Osteocyte (in vitro differentiated cells): Measurements from ENCODE around the gene NOTCH1. TPM values are rescaled to one million over a fixed set of nuclear protein-coding genes. Genes with fewer than 3 reads are reported as not detected.

Experiments
- DNase-seq: peaks from one replicate; pipeline ENCODE4 v3.0.0; 2021; ENCODE audit warnings: mixed read lengths; ENCODE audit not compliant: unreplicated experiment; ENCODE audit errors: extremely low spot score
- H3K27ac Mint-ChIP-seq: one replicate; pipeline ENCODE4 v1.8.0; 2021; ENCODE audit warnings: mild to moderate bottlenecking, mixed read lengths; ENCODE audit not compliant: unreplicated experiment
- H3K27me3 Mint-ChIP-seq: one replicate; pipeline ENCODE4 v1.8.0; 2021; ENCODE audit warnings: mixed read lengths; ENCODE audit not compliant: unreplicated experiment
- H3K36me3 Mint-ChIP-seq: one replicate; pipeline ENCODE4 v1.8.0; 2021; ENCODE audit warnings: mixed read lengths; ENCODE audit not compliant: unreplicated experiment
- H3K4me1 Mint-ChIP-seq: one replicate; pipeline ENCODE4 v1.8.0; 2021; ENCODE audit warnings: mixed read lengths; ENCODE audit not compliant: unreplicated experiment
- H3K4me3 Mint-ChIP-seq: one replicate; pipeline ENCODE4 v1.8.0; 2021; ENCODE audit warnings: mild to moderate bottlenecking, moderate library complexity, mixed read lengths; ENCODE audit not compliant: unreplicated experiment
- H3K9me3 Mint-ChIP-seq: one replicate; pipeline ENCODE4 v1.8.0; 2021; ENCODE audit warnings: mixed read lengths; ENCODE audit not compliant: unreplicated experiment
- total RNA-seq: library from RNA; stranded (reverse); gene quantifications from 2 replicates; pipeline ENCODE4 v1.2.1, GENCODE V29; 2021
- TF ChIP-seq, protein P1 (sequence below): fragments of 200-600 bp; sonication (generic); IDR thresholded peaks from 2 replicates; pipeline ENCODE4 v1.5.0; 2021; ENCODE audit warnings: antibody characterized with exemption, mild to moderate bottlenecking, moderate library complexity

NOTCH1 gene
- total RNA-seq, 1 donor from 2014 or later, result 44.9 TPM

GRCh38 chr9:136546697-136547501 lies 1.1 kb upstream of the NOTCH1 start:
- Mint-ChIP-seq H3K4me1 (peaks cover 61% of the 10 kb centered on the region), H3K27ac (peak overlapping the region; percentile 76), H3K9me3 (no peaks in the 10 kb centered on the region), H3K27me3 (no peaks in the 10 kb centered on the region), H3K4me3 (peak overlapping the region; percentile 68), H3K36me3 (peaks cover 2% of the 10 kb centered on the region)
- DNase-seq, result no peak
- TF ChIP-seq, protein P1, sequence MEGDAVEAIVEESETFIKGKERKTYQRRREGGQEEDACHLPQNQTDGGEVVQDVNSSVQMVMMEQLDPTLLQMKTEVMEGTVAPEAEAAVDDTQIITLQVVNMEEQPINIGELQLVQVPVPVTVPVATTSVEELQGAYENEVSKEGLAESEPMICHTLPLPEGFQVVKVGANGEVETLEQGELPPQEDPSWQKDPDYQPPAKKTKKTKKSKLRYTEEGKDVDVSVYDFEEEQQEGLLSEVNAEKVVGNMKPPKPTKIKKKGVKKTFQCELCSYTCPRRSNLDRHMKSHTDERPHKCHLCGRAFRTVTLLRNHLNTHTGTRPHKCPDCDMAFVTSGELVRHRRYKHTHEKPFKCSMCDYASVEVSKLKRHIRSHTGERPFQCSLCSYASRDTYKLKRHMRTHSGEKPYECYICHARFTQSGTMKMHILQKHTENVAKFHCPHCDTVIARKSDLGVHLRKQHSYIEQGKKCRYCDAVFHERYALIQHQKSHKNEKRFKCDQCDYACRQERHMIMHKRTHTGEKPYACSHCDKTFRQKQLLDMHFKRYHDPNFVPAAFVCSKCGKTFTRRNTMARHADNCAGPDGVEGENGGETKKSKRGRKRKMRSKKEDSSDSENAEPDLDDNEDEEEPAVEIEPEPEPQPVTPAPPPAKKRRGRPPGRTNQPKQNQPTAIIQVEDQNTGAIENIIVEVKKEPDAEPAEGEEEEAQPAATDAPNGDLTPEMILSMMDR, result no peak

DNA sequence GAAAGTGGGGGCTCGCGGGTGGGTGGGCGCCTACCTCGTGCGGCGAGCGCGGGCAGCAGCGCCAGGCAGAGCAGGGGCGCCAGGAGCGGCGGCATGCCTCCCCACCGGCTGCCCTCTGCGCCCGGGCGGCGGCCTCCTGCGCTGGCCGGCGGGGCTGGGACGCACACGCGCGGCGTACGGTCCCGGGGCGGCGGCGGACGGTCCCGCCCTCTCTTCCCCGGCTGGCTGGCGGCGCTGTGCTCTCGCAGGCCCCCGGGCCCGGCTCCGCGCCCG lies 220 bp downstream of the NOTCH1 start:
- H3K27me3 Mint-ChIP-seq, result no peaks in the 10 kb centered on the region
- no peak overlapping the region for H3K4me3 Mint-ChIP-seq
- no peaks in the 10 kb centered on the region for H3K9me3 Mint-ChIP-seq
- H3K36me3 Mint-ChIP-seq, result peaks cover 4% of the 10 kb centered on the region
- DNase-seq, result no peak
- H3K27ac Mint-ChIP-seq, result no peak overlapping the region
- TF ChIP-seq, protein P1, result no peak
- peaks cover 49% of the 10 kb centered on the region for H3K4me1 Mint-ChIP-seq

DNA sequence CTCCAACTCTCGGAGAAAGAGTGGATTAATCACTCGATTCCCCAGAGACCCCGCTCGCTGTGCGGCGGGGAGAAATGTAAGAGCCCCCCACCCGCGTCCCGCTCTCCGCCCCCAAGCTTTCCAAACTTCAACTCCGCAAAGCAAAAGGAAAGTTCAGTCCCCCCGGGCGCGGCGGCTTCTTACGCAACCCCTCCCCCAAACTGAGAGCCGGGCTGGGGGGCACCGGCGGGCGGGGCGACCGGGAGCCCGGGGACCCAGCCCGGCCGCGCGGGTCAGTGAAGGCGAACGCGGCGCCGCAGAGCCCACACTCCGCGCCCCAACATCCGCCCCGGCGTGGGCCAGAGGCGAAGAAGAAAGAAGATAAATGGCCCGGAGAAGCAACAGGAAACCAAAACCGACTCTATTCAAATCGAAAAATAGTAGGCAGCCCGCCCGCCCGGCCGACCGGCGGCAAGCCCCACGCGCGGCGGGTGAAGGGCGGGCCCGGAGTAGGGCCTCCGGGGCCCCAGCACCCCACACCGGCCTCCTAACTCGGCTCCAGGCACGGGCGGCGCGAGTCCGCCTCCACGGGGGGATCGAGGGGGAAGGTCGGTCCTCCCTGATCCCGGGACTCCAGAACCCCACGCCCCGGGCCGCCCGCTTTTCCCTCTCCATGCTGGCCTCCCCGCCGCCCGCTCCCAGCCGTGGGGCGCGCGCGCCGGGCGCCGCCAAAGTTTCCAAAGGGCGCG lies 720 bp downstream of the NOTCH1 start:
- H3K4me3 Mint-ChIP-seq, result peak overlapping the region; percentile 80

GRCh38 chr9:136544548-136544963 lies 1.3 kb downstream of the NOTCH1 start:
- Mint-ChIP-seq H3K4me3 (peak overlapping the region; percentile 80), H3K36me3 (peaks cover 4% of the 10 kb centered on the region), H3K4me1 (peaks cover 41% of the 10 kb centered on the region), H3K9me3 (no peaks in the 10 kb centered on the region), H3K27me3 (no peaks in the 10 kb centered on the region), H3K27ac (no peak overlapping the region)
- TF ChIP-seq, protein P1, result no peak
- no peak for DNase-seq

More for the DNA sequence above, 720 bp downstream of the NOTCH1 start:
- H3K36me3 Mint-ChIP-seq, result peaks cover 4% of the 10 kb centered on the region
- DNase-seq, result no peak
- H3K9me3 Mint-ChIP-seq, result no peaks in the 10 kb centered on the region
- no peak overlapping the region for H3K27ac Mint-ChIP-seq
- H3K27me3 Mint-ChIP-seq, result no peaks in the 10 kb centered on the region
- H3K4me1 Mint-ChIP-seq, result peaks cover 47% of the 10 kb centered on the region
- TF ChIP-seq, protein P1, result no peak

- Mint-ChIP-seq H3K4me1 (peaks cover 40% of the 10 kb centered on the region), H3K27me3 (no peaks in the 10 kb centered on the region), H3K4me3 (peak overlapping the region; percentile 80), H3K27ac (no peak overlapping the region), H3K36me3 (peaks cover 6% of the 10 kb centered on the region), H3K9me3 (no peaks in the 10 kb centered on the region)
- TF ChIP-seq, protein P1, result no peak
- DNase-seq, result no peak
Measured at GRCh38 chr9:136543830-136544547, 1.9 kb downstream of the NOTCH1 start.
